PC-3 (cell line): Measurements from ENCODE around the gene PSMB2. TPM values are rescaled to one million over a fixed set of nuclear protein-coding genes. Genes with fewer than 3 reads are reported as not detected.

ENCODE experiments used
- ATAC-seq: fragments of 200-7000 bp; cut with Tn5 transposase; 2 replicates; pipeline ENCODE4 v1.9.1; 2020; ENCODE audit warnings: mild to moderate bottlenecking, moderate library complexity
- BruUV-seq: library from RNA; stranded (reverse); fragments of 400-500 nt; replicated peaks from 2 replicates; lab custom pipeline; 2021; lab: Mats Ljungman, UMichigan
- CTCF ChIA-PET: fragments of 300-600 bp; sonication (Branson Sonifier 250); formaldehyde crosslinking; loops from one replicate; lab custom pipeline; 2022; ENCODE audit warnings: antibody characterized with exemption; lab: Charles Lee
- POLR2A ChIA-PET: fragments of 300-600 bp; sonication (Branson Sonifier 250); formaldehyde crosslinking; loops from one replicate; lab custom pipeline; 2022; ENCODE audit warnings: antibody characterized with exemption; ENCODE audit not compliant: unreplicated experiment; lab: Charles Lee
- DNase-seq: peaks from one replicate; pipeline ENCODE4 v3.0.0-alpha.2; 2015
- H2AFZ ChIP-seq: fragments of 300-600 bp; sonication (generic); 2 replicates; pipeline ENCODE4 v1.6.0; 2016; ENCODE audit warnings: antibody characterized with exemption, low read length
- H3F3A ChIP-seq: fragments of 300-600 bp; sonication (generic); one replicate; pipeline ENCODE4 v1.6.0; 2017; ENCODE audit warnings: antibody characterized with exemption, low read length, control low read depth, mild to moderate bottlenecking; ENCODE audit not compliant: unreplicated experiment
- H3K27ac ChIP-seq: fragments of 300-600 bp; sonication (generic); 2 replicates; pipeline ENCODE4 v1.5.1; 2016; ENCODE audit warnings: mild to moderate bottlenecking, low read length
- H3K27me3 ChIP-seq: fragments of 300-600 bp; sonication (generic); 2 replicates; pipeline ENCODE4 v1.6.1; 2016; ENCODE audit warnings: low read length, mixed read lengths
- H3K36me3 ChIP-seq: fragments of 300-600 bp; sonication (generic); 2 replicates; pipeline ENCODE4 v1.6.1; 2016; ENCODE audit warnings: low read depth, mixed run types, low read length, mixed read lengths
- H3K4me1 ChIP-seq: fragments of 300-600 bp; sonication (generic); 2 replicates; pipeline ENCODE4 v1.5.1; 2016; ENCODE audit warnings: low read length; ENCODE audit not compliant: insufficient read depth
- H3K4me2 ChIP-seq: fragments of 300-600 bp; sonication (generic); 2 replicates; pipeline ENCODE4 v1.6.0; 2016; ENCODE audit warnings: low read length
- H3K4me3 ChIP-seq: fragments of 300-600 bp; sonication (generic); 2 replicates; pipeline ENCODE4 v1.5.1; 2016; ENCODE audit warnings: mild to moderate bottlenecking, low read length, mixed read lengths
- H3K79me2 ChIP-seq: fragments of 300-600 bp; sonication (generic); 2 replicates; pipeline ENCODE4 v1.6.1; 2017; ENCODE audit warnings: low read length, mixed read lengths
- H3K9ac ChIP-seq: fragments of 300-600 bp; sonication (generic); 2 replicates; pipeline ENCODE4 v1.6.0; 2016; ENCODE audit warnings: mild to moderate bottlenecking, low read length
- H3K9me2 ChIP-seq: fragments of 300-600 bp; sonication (generic); replicated peaks from 2 replicates; pipeline ENCODE4 v1.6.1; 2016; ENCODE audit warnings: mixed run types, low read length, mixed read lengths
- H3K9me3 ChIP-seq: fragments of 300-600 bp; sonication (generic); 2 replicates; pipeline ENCODE4 v1.6.1; 2016; ENCODE audit warnings: low read length, mixed read lengths
- H4K20me1 ChIP-seq: fragments of 300-600 bp; sonication (generic); 2 replicates; pipeline ENCODE4 v1.6.1; 2016; ENCODE audit warnings: low read length, mixed read lengths
- CTCF ChIP-seq: fragments of 300-600 bp; sonication (generic); conservative IDR thresholded peaks from 2 replicates; pipeline ENCODE4 v1.5.1; 2017; ENCODE audit warnings: antibody characterized with exemption, low read depth, mild to moderate bottlenecking, low read length
- EZH2 ChIP-seq: fragments of 300-600 bp; sonication (generic); IDR thresholded peaks from one replicate; pipeline ENCODE4 v1.6.1; 2017; ENCODE audit warnings: antibody characterized with exemption, mild to moderate bottlenecking, low read length; ENCODE audit not compliant: unreplicated experiment
- EZH2phosphoT487 ChIP-seq: fragments of 300-600 bp; sonication (generic); IDR thresholded peaks from 2 replicates; pipeline ENCODE4 v1.6.1; 2018; ENCODE audit warnings: mild to moderate bottlenecking, antibody characterized with exemption, low read length, borderline replicate concordance
- intact Hi-C: fragments of 100-400 bp; cut with micrococcal nuclease; formaldehyde crosslinking; loops from 2 replicates; pipeline ENCODE4 v1.9.0; 2023
- total RNA-seq: library from RNA; depleted of rRNA; stranded (reverse); fragments of >200 nt; gene quantifications from 2 replicates; pipeline ENCODE4 v1.2.3, GENCODE V29; 2014; rRNA removed

Gene PSMB2
- total RNA-seq, 1 experiment from 2014 or later = 61.2 TPM

GRCh38 chr1:35553851-35554250 lies 87.5 kb downstream of the PSMB2 start:
- ChIA-PET CTCF (interaction anchor here (0.6 kb wide), 1 partner anchor 241 kb away, joined by 3 read pairs; no protein-coding TSS in a partner anchor), POLR2A (no interaction called here)
- DNase-seq (no peak), ATAC-seq (no peak)
- Histone ChIP-seq H4K20me1 (no peaks in the 10 kb centered on the region), H2AFZ (no peak overlapping the region), H3K4me3 (0 out of 2 replicates have a peak overlapping the region, but pooled peaks have one; percentile 78), H3K27me3 (no peaks in the 10 kb centered on the region), H3K9me3 (no peaks in the 10 kb centered on the region), H3K36me3 (peaks cover 14% of the 10 kb centered on the region), H3K9ac (no peak overlapping the region), H3K79me2 (peaks cover 47% of the 10 kb centered on the region), H3K9me2 (no peaks in the 10 kb centered on the region), H3K4me1 (peaks cover 29% of the 10 kb centered on the region), H3K4me2 (peak overlapping the region; percentile 96), H3F3A (peaks cover 10% of the 10 kb centered on the region), H3K27ac (no peak overlapping the region)
- no peak for TF ChIP-seq EZH2phosphoT487
- no peak for TF ChIP-seq EZH2
- no peak for TF ChIP-seq CTCF
- intact Hi-C loops = loop anchor here (2.0 kb wide), 1 partner anchor 85 kb away; no protein-coding TSS in a partner anchor
- BruUV-seq = no TSS peak

Other genes with a start within 250 kb of the PSMB2 start
- gene KIAA0319L, start 84.1 kb downstream of the PSMB2 start, total RNA-seq = 20.9 and 26.7 TPM in 2 replicates
- gene NCDN, start 83.7 kb downstream of the PSMB2 start, total RNA-seq = 25.2 and 30.2 TPM in 2 replicates
- 0.26 and 1.4 TPM in 2 replicates for gene TFAP2E, start 68.2 kb downstream of the PSMB2 start, total RNA-seq
- gene C1orf216, start 77.4 kb upstream of the PSMB2 start, total RNA-seq = 13.4 and 19.2 TPM in 2 replicates
- 21.5 and 29.5 TPM in 2 replicates for gene CLSPN, start 128.5 kb upstream of the PSMB2 start, total RNA-seq
- 5.9 and 7.7 TPM in 2 replicates for gene AGO4, start 166.5 kb upstream of the PSMB2 start, total RNA-seq
- 15.4 and 17.0 TPM in 2 replicates for gene AGO1, start 241.7 kb upstream of the PSMB2 start, total RNA-seq